Measurements from ENCODE around the gene LPIN3. TPM values are rescaled to one million over a fixed set of nuclear protein-coding genes. Genes with fewer than 3 reads are reported as not detected.

Gene LPIN3
- total and polyA plus RNA-seq, 2 experiments from 2014 or later: 6.1 to 9.7 TPM

GRCh38 chr20:41344938-41345728, 4.5 kb downstream of the LPIN3 start:
- Histone ChIP-seq H3K79me2 (replicated peaks; ENCODE audit: insufficient read depth) (no peaks in the 10 kb centered on the region), H3F3A (replicated peaks; ENCODE audit: low read depth) (no peaks in the 10 kb centered on the region), H3K36me3 (ENCODE audit: insufficient read depth) (no peaks in the 10 kb centered on the region), H2AFZ (no peak overlapping the region), H3K4me2 (no peak overlapping the region), H3K4me3 (no peak overlapping the region), H4K20me1 (replicated peaks; ENCODE audit: insufficient read depth) (no peaks in the 10 kb centered on the region), H3K4me1 (ENCODE audit: insufficient read depth) (peaks cover 3% of the 10 kb centered on the region; the same call in 1 of the 2 replicates), H3K27ac (ENCODE audit: low read depth) (no peak overlapping the region), H3K9me2 (ENCODE audit: insufficient read depth) (no peaks in the 10 kb centered on the region), H3K27me3 (ENCODE audit: insufficient read depth) (no peaks in the 10 kb centered on the region)
- no peaks in the 10 kb centered on the region for H3K9me3 Mint-ChIP-seq
- no peaks in the 10 kb centered on the region; the same call in 1 of the 3 replicates for H3K36me3 Mint-ChIP-seq (ENCODE audit: low read depth)
- no peak for DNase-seq (ENCODE audit: low spot score)
- TF ChIP-seq CREB1 (CRISPR knock-in tag; IDR thresholded peaks at IDR 0.05; ENCODE audit: low read depth) (no peak), STAT1 (IDR thresholded peaks at IDR 0.05; ENCODE audit: unreplicated experiment) (no peak), JUNB (IDR thresholded peaks at IDR 0.05; ENCODE audit: unreplicated experiment) (no peak), REST (IDR thresholded peaks at IDR 0.05; ENCODE audit: unreplicated experiment) (no peak), ETS1 (IDR thresholded peaks at IDR 0.05) (no peak), NANOG (IDR thresholded peaks at IDR 0.05; ENCODE audit: borderline replicate concordance) (no peak), CTCF (conservative IDR thresholded peaks at IDR 0.05; ENCODE audit: low read depth in 2 of 2) (no peak), ZNF462 (CRISPR knock-in tag; IDR thresholded peaks at IDR 0.05) (no peak), ZNF331 (CRISPR knock-in tag; IDR thresholded peaks at IDR 0.05; ENCODE audit: low read depth) (no peak), POLR2AphosphoS5 (IDR thresholded peaks at IDR 0.05; ENCODE audit: low read depth) (no peak), EZH2 (IDR thresholded peaks at IDR 0.05; ENCODE audit: low read depth, unreplicated experiment) (no peak), ZNF114 (CRISPR knock-in tag; IDR thresholded peaks at IDR 0.05) (no peak), EZH2phosphoT487 (IDR thresholded peaks at IDR 0.05; ENCODE audit: unreplicated experiment) (no peak)
- H3K4me1 Mint-ChIP-seq: peaks cover 9% of the 10 kb centered on the region
- no peak overlapping the region for H3K27ac Mint-ChIP-seq
- no peak for ATAC-seq
- H3K27me3 Mint-ChIP-seq (ENCODE audit: insufficient read depth, low read depth, poor library complexity): peaks cover 13% of the 10 kb centered on the region
- no peak overlapping the region for H3K4me3 Mint-ChIP-seq
